Ishikawa (cell line): ENCODE results near the gene TBC1D12.

Experiments
- CREB1 ChIP-seq: IDR thresholded peaks from 2 replicates; pipeline ENCODE4 v1.6.1; 2012; ENCODE audit warnings: low read depth
- EP300 ChIP-seq: IDR thresholded peaks from 2 replicates; pipeline ENCODE4 v1.6.1; 2012; ENCODE audit warnings: borderline replicate concordance
- FOXM1 ChIP-seq: IDR thresholded peaks from 2 replicates; pipeline ENCODE4 v1.6.1; 2012; ENCODE audit warnings: low read depth, borderline replicate concordance
- RAD21 ChIP-seq: IDR thresholded peaks from 2 replicates; pipeline ENCODE4 v1.6.1; 2012; ENCODE audit warnings: low read depth
- TEAD4 ChIP-seq: IDR thresholded peaks from 2 replicates; pipeline ENCODE4 v1.6.1; 2012
- YY1 ChIP-seq: IDR thresholded peaks from 2 replicates; pipeline ENCODE4 v1.6.1; 2012; ENCODE audit warnings: low read depth
- ZBTB7A ChIP-seq: IDR thresholded peaks from 2 replicates; pipeline ENCODE4 v1.6.1; 2012; ENCODE audit warnings: low read depth
- TF ChIP-seq, protein P1 (sequence below): IDR thresholded peaks from 2 replicates; pipeline ENCODE4 v1.6.1; 2012

DNA sequence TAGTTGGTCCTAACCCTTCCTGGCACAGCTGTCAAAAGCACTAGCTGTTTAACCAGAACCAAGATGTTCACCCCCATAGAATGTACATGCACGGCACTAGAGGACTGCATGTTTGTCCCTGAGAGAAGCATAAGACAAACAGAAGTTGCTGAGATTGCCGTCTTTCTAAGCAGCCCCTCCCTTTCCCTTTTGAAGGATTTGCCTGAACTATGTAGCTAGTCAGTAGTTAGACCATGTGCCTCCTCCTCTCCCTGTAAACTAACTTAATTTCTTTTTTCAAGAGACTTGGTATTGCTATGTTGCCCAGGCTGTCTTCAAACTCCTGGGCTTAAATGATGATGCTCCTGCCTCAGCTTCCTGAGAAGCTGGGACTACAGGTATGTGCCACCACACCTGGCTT is 40.7 kb downstream of the TBC1D12 start:
- no peak for TF ChIP-seq EP300
- no peak for TF ChIP-seq YY1
- no peak for TF ChIP-seq RAD21
- TF ChIP-seq, protein P1, sequence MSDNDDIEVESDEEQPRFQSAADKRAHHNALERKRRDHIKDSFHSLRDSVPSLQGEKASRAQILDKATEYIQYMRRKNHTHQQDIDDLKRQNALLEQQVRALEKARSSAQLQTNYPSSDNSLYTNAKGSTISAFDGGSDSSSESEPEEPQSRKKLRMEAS = no peak
- TF ChIP-seq ZBTB7A = no peak
- no peak for TF ChIP-seq TEAD4
- TF ChIP-seq FOXM1 = no peak
- no peak for TF ChIP-seq CREB1
